Gastrocnemius medialis (tissue), 4 donors: ENCODE measurements around the gene POLR1H.

Experiments
- POLR2A ChIP-seq, 2 donors: fragments of 450-650 bp; IDR thresholded peaks; one replicate each; pipeline ENCODE4 v1.6.1; 2017; ENCODE audit warnings: antibody characterized with exemption in 2 of 2, mild to moderate bottlenecking in 2 of 2, moderate library complexity in 2 of 2
- TF ChIP-seq, protein P1 (sequence below), 5 experiments: fragments of 450-650 bp in 3 of 5; fragments of 200-600 bp in 2 of 5; sonication (generic) in 2 of 5; IDR thresholded peaks in 4 of 5; conservative IDR thresholded peaks in 1 of 5; 1 replicate in 4 of 5; 2 replicates in 1 of 5; pipeline ENCODE4 v1.5.1; 2016 to 2019; ENCODE audit warnings: antibody characterized with exemption in 5 of 5, mild to moderate bottlenecking in 3 of 5, moderate library complexity in 3 of 5

DNA sequence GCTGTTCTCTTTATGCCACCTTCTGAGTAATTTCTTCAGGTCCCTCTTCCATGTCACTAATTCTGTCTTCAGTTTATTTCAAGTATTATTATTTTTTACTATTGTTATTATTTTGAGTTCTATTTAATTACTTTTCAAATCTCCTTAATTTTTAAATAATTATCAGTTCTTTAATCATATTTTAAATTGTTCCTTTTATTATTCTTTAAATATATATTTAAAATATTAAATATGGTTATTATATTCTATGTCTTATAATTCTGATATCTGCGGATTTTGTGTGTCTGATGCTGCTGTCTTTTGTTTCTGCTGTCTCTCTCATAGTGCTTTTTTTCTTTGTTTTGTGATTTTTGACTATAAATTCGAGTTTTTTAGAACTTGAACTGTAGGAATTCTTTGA lies 2.2 kb downstream of the POLR1H start:
- no peak for TF ChIP-seq POLR2A (IDR thresholded peaks at IDR 0.05)
- TF ChIP-seq, protein P1, sequence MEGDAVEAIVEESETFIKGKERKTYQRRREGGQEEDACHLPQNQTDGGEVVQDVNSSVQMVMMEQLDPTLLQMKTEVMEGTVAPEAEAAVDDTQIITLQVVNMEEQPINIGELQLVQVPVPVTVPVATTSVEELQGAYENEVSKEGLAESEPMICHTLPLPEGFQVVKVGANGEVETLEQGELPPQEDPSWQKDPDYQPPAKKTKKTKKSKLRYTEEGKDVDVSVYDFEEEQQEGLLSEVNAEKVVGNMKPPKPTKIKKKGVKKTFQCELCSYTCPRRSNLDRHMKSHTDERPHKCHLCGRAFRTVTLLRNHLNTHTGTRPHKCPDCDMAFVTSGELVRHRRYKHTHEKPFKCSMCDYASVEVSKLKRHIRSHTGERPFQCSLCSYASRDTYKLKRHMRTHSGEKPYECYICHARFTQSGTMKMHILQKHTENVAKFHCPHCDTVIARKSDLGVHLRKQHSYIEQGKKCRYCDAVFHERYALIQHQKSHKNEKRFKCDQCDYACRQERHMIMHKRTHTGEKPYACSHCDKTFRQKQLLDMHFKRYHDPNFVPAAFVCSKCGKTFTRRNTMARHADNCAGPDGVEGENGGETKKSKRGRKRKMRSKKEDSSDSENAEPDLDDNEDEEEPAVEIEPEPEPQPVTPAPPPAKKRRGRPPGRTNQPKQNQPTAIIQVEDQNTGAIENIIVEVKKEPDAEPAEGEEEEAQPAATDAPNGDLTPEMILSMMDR (IDR thresholded peaks at IDR 0.05 in 4 of 5, conservative IDR thresholded peaks at IDR 0.05 in 1 of 5) = no peak
